ACC112 (cell line): ENCODE measurements around the gene TBL1XR1.
"Not testable (repeated sequence)": the region's sequence is repeated elsewhere in the genome, so short reads cannot be mapped to it uniquely, and the experiment has no call there.

Source experiments
- H2AFZ ChIP-seq: fragments of 200-600 bp; sonication (generic); one replicate; pipeline ENCODE4 v1.6.0; 2017; ENCODE audit warnings: antibody characterized with exemption, low read length; ENCODE audit not compliant: unreplicated experiment
- H3K27ac ChIP-seq: fragments of 200-600 bp; sonication (generic); 2 replicates; pipeline ENCODE4 v1.5.1; 2014; ENCODE audit warnings: low read depth, mild to moderate bottlenecking, antibody characterized with exemption, low read length, moderate library complexity
- H3K27me3 ChIP-seq: fragments of 200-600 bp; sonication (generic); 2 replicates; pipeline ENCODE4 v1.6.1; 2014; ENCODE audit warnings: mild to moderate bottlenecking, antibody characterized with exemption, low read length, moderate library complexity, mixed read lengths; ENCODE audit not compliant: insufficient read depth
- H3K36me3 ChIP-seq: fragments of 200-600 bp; sonication (generic); 2 replicates; pipeline ENCODE4 v1.6.1; 2016; ENCODE audit warnings: mild to moderate bottlenecking, antibody characterized with exemption, low read length, moderate library complexity, mixed read lengths; ENCODE audit not compliant: insufficient read depth
- H3K4me1 ChIP-seq: fragments of 200-600 bp; sonication (generic); one replicate; pipeline ENCODE4 v1.6.1; 2016; ENCODE audit warnings: low read length, mixed read lengths; ENCODE audit not compliant: insufficient read depth, unreplicated experiment, control insufficient read depth
- H3K4me3 ChIP-seq: fragments of 200-600 bp; sonication (generic); 2 replicates; pipeline ENCODE4 v1.5.1; 2014; ENCODE audit warnings: mild to moderate bottlenecking, low read depth, low read length
- H3K79me2 ChIP-seq: fragments of 200-600 bp; sonication (generic); one replicate; pipeline ENCODE4 v1.6.0; 2016; ENCODE audit warnings: low read length; ENCODE audit not compliant: control insufficient read depth, unreplicated experiment, insufficient read depth

Gene TBL1XR1

DNA sequence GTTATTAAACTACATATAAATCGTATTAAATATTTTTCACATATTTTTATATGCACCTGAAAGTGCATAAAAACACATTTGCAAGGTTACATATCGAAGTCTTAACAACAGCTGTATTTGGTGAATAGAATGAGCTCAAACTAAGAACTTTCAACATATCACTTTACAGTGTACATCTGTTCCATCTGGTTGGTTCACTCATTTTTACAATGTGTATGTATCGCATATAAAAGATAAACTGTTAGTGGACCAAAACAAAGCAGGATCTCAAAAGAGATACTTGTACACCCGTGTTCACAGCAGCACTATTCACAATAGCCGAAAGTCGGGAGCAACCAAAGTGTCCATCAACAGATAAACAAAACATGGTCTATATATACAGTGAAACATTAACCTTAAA is 55.8 kb downstream of the TBL1XR1 start:
- H2AFZ ChIP-seq: no peak overlapping the region
- H3K4me3 ChIP-seq: no peak overlapping the region
- H3K79me2 ChIP-seq: peaks cover 97% of the 10 kb centered on the region
- H3K27me3 ChIP-seq: no peaks in the 10 kb centered on the region
- H3K4me1 ChIP-seq: peaks cover 5% of the 10 kb centered on the region
- no peak overlapping the region for H3K27ac ChIP-seq
- 0 out of 2 replicates have a peak, but pooled peaks cover 5% of the 10 kb centered on the region for H3K36me3 ChIP-seq

DNA sequence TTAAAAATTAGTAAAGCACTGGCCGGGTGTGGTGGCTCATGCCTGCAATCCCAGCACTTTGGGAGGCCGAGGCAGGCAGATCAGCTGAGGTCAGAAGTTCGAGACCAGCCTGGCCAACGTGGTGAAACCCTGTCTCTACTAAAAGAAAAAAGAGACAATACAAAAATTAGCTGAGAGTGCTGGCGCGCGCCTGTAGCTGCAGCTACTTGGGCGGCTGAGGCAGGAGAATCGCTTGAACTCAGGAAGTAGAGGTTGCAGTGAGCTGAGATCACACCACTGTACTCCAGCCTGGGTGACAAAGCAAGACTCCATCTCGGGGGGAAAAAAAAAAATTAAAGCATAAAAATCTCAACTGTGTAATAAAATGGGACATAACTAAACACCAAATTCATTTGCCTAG is 58.1 kb downstream of the TBL1XR1 start:
- H3K4me3 ChIP-seq, H3K27me3 ChIP-seq, H3K36me3 ChIP-seq, H2AFZ ChIP-seq, H3K27ac ChIP-seq, H3K4me1 ChIP-seq: not testable (repeated sequence)
- peaks cover 94% of the 10 kb centered on the region for H3K79me2 ChIP-seq

DNA sequence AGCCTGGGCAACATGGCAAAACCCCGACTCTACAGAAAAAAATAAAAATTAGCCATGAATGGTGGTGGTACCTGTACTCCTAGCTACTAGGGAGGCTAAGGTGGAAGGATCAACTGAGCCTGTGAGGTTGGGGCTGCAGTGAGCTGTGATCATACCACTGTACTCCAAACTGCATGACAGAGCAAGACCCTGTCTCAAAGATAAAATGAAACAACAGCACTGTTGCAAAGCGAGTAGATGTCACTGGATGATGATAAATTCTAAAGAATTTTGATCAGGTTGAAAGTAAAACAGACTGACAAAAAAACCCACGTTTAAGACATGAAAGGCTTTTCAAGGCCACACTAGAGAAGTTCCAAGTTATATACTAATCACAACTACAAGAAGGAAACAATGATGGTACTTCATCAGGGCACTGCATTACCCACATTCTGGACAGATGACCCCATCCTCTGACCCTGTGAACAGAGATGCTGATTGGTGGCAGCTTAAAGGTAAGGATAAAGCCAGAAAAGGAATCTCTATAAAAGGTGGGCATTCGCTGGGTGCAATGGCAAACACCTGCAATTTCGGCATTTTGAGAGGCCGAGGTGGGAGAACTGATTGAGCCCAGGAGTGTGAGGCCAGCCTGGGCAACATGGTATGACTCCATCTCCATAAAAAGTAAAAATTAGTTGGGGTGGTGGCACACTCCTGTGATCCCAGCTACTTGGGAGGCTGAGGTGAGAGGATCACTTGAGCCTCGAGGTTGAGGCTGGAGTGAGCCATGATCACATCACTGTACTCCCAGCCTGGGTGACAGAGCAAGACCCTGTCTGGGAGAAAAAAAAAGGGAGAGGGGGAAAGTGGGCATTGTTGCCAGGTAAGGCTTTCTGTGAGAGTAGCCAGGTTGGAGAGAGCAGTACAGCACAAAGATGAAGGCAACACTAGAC is 59.2 kb downstream of the TBL1XR1 start:
- no peaks in the 10 kb centered on the region for H3K27me3 ChIP-seq
- H2AFZ ChIP-seq: no peak overlapping the region
- H3K4me3 ChIP-seq: no peak overlapping the region
- H3K36me3 ChIP-seq: peaks cover 4% of the 10 kb centered on the region; the same call in 1 of the 2 replicates
- peaks cover 90% of the 10 kb centered on the region for H3K79me2 ChIP-seq
- H3K27ac ChIP-seq: no peak overlapping the region
- peaks cover 4% of the 10 kb centered on the region for H3K4me1 ChIP-seq

DNA sequence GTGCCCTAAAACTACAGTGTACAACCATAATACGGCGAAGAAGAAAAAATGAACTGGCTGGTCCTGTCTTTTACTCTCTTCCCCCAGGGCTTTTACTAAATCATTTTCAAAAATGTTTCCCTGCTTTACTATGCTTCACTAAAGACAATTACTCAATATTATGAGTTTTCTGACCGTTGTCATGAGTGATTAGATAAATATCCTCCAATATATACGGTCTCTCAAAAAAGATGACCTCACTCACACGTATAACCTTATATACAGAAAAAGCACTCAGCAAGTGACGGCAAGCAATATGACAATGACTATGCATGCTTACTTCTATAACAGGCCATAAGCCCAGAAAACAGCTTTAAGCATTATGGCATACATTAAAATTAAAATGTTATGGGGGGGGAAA is 60.5 kb downstream of the TBL1XR1 start:
- H3K79me2 ChIP-seq: peaks cover 91% of the 10 kb centered on the region
- H3K27me3 ChIP-seq: no peaks in the 10 kb centered on the region
- H3K4me3 ChIP-seq: no peak overlapping the region
- no peak overlapping the region for H2AFZ ChIP-seq
- peaks cover 4% of the 10 kb centered on the region; the same call in 1 of the 2 replicates for H3K36me3 ChIP-seq
- no peak overlapping the region for H3K27ac ChIP-seq
- H3K4me1 ChIP-seq: peaks cover 4% of the 10 kb centered on the region

DNA sequence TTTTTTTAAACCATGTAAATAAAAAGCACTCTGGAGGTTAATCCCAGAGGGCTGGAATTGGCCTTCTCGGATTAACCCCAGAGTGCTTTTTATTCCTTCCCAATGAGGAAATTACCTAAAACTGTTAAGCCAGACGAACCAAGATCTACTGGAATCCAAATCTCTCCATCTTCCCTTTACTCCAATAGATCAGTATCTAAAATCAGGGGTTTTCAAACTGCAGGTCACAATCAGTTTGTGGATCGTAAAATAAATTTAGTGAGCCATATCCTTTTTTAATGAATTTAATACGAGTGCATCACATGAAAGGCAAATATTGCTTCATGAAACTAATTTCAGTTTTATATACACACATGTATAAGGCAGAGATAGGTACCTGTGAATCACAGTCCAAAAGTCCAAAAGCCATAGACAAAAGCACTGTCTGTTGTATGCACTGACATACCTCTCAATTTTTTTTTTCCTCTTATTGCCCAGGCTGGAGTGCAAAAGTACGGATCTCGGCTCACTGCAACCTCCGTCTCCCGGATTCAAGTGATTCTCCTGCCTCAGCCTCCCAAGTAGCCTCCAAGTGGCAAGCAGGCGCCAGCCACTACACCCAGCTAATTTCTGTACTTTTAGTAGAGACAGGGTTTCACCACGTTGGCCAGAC is 61.3 kb downstream of the TBL1XR1 start:
- Histone ChIP-seq H3K79me2 (peaks cover 90% of the 10 kb centered on the region), H2AFZ (no peak overlapping the region), H3K27me3 (no peaks in the 10 kb centered on the region), H3K4me3 (no peak overlapping the region), H3K4me1 (peaks cover 4% of the 10 kb centered on the region), H3K27ac (no peak overlapping the region), H3K36me3 (peaks cover 4% of the 10 kb centered on the region; the same call in 1 of the 2 replicates)

DNA sequence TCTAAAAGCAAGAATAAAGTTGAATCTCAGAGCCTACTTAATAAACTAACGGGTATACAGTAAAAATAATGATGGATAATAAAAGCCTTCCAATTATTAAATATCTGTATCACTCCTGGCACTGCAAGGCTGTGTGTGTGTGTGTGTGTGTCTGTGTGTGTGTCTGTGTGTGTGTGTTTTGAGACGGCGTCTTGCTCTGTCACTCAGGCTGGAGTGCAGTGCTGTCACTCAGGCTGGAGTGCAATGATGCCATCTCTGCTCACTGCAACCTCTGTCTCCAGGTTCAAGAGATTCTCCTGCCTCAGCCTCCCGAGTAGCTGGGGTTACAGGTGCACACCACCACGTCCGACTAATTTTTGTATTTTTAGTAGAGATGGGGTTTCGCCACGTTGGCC is 62.5 kb downstream of the TBL1XR1 start:
- Histone ChIP-seq H3K27ac (no peak overlapping the region), H2AFZ (no peak overlapping the region), H3K4me1 (peaks cover 4% of the 10 kb centered on the region), H3K79me2 (peaks cover 89% of the 10 kb centered on the region), H3K27me3 (no peaks in the 10 kb centered on the region), H3K4me3 (no peak overlapping the region), H3K36me3 (peaks cover 4% of the 10 kb centered on the region; the same call in 1 of the 2 replicates)

DNA sequence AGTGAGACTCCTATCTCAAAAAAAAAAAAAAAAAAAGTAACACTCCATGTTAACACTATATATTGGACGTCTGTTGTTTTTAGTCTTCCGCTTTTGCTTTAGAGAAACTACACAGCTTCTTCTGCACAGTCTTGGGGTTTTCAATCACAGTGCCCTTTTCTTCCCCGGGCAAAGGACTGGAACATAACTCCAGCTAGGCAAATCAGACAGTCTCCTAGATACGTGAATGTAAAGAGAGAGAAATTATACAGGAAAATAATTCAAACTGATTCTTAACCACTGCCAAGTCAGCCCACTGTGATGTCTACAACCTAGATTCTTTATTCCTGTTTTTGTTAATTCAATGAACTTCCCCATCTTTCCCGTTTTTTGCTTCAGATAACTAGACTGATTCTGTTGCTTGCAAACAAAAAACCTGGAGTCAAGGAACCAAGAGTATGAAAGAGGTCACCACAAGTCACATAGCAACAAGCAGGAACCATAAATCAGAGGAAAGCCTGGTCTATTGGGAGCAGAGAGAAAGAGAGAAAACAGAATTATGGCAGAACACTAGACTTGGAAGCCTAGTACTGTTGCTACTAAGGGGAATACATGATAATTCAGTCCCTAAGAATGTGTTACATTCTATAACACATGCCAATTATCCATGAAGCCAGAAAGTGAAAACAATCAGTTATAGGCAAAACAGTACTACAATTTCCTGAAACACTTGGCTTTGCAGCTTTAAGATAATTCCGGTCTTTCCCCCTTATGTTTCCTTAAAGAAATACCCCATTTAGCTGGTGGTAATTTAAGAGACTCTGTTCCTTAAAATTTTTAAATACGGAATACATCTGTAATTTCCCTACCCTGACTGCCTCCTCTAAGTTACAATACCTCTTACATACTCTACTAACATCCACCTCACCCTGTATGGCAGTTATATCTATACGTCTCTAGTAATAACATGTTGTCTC is 63.1 kb downstream of the TBL1XR1 start:
- Histone ChIP-seq H3K27me3 (no peaks in the 10 kb centered on the region), H3K4me1 (peaks cover 4% of the 10 kb centered on the region), H2AFZ (no peak overlapping the region), H3K36me3 (peaks cover 4% of the 10 kb centered on the region; the same call in 1 of the 2 replicates), H3K79me2 (peaks cover 89% of the 10 kb centered on the region), H3K4me3 (no peak overlapping the region), H3K27ac (no peak overlapping the region)

DNA sequence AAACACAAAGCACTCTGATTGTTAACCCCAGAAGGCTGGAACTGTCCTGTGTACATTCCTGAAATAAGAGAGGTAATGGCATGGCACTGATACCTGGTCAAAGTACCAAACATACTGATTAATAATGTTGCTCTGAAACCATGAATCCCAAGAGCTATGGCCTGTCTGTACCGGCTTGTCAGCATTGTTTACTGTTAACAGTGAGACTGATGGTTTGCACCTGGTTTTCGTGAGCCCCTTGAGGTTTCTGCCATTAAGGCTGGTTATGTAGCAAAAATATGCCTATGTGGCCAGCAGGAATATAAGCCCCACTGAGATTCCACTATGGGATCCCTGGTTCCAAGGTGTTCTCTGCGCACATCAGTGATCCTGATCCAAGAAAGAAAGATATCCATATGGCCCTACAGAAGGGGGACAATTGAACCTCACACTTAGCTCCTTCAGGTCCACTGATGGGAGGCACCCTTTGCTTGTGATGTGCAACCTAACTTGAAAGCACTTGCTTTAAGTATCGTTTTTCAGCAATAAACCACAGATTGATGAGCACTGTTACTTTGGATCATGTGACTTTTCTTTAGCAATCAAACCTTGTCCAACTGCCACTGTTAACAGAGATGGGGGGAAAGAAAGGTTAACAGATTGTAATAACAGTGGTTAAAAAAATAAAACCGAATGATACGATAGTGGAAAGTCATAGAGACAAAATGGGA is 65.2 kb downstream of the TBL1XR1 start:
- Histone ChIP-seq H3K27ac (no peak overlapping the region), H3K4me1 (peaks cover 12% of the 10 kb centered on the region), H3K4me3 (no peak overlapping the region), H3K36me3 (peaks cover 4% of the 10 kb centered on the region; the same call in 1 of the 2 replicates), H3K27me3 (no peaks in the 10 kb centered on the region), H2AFZ (no peak overlapping the region), H3K79me2 (peaks cover 89% of the 10 kb centered on the region)

DNA sequence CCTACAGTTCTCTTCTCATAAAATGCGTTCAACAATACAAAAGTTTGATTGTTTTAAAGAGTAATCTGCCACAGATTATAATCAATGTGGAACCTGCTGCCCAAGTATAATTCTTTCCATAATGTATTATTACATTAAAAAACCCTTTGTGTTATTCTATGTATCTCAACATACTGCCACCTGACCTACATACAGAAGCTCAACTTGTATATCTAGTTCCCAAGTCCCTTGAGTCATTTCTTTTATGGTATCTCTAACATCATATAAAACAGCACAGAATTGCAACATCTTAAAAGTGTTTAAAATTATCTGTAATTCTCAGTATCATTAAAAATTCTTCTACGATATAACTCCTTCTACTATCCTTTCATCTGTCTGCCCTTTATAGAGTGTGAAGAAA is 70.3 kb downstream of the TBL1XR1 start:
- peaks cover 18% of the 10 kb centered on the region for H3K36me3 ChIP-seq
- H3K27ac ChIP-seq: peak overlapping the region; percentile 76
- no peaks in the 10 kb centered on the region for H3K27me3 ChIP-seq
- H3K4me3 ChIP-seq: no peak overlapping the region
- H3K79me2 ChIP-seq: peaks cover 87% of the 10 kb centered on the region
- peaks cover 51% of the 10 kb centered on the region for H3K4me1 ChIP-seq
- H2AFZ ChIP-seq: no peak overlapping the region
